ENCODE data around the gene LYPD6.

Gene LYPD6

DNA sequence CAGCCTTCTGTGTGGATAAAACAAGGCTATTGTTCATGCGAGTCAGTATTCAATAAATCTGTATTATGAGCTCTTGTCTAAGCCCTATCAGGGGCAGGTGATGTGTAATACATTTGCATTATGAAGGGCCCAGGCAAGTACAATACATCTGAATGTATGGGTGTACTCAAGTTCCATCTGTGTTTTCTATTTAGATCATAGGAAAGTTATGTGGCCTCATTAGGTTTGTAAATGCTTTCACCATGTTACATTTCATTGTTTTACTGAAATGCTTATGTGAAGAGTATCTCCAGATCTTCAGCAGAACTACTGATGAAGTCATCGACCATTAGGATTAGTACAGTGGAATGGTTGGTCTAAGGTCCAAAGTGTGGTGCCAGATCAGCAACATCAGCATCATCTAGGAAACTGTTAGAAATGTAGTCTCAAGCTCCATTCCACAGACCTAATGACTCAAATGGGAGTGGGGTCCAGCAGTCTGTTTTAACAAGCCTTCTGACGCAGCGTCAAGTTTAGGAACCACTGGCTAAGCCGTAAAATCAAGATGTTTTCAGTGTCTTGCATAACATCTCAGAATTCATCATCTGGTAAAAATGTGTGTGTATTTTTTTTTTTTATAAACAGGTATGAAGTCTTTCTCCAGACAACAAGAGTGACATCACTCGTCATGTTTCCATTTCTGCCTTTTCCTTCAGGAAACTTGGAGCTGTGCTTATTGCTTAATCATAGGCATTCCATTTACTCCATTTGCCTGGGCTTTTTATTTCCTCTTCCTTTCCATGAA, 80.5 kb downstream of the LYPD6 start:
- DNase-seq: no peak

DNA sequence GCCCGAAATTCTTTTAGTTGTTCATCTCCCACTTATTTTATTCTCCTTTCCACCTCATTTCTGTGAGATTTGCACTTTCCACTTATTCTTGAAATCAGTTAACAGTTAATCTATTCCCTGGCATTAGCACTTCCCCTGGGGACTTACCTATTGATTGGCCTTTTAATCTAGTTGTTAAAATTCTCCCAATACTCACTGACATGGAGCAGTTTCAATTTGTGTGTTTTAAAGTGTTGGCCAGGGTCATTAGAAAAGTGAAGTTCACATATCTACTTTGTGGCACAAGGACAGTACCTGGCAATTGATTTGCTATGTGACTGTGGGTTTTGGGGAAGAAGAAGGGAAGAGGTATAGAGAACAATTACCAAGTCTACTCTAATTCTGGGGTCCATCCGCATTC, 83.1 kb downstream of the LYPD6 start:
- DNase-seq: no peak

DNA sequence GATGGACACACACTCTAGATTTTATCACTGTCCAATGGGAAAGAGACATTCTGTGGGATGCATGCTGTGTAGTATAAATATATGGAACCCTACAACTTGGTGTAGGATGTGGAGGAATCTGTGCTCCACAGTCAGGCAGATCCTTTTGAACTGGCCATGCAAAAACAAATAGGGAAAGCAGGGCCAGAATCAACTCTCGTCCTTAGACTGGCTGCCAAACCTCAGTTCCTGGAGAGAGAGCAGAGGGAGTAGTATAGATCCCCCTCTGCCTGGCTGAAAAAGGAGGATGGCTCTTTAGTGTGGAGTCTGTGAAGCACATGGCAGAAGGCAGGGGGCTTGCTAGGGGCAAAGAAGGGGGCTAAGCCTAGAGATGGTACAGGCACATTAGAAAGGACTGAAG, 84.7 kb downstream of the LYPD6 start:
- no peak for DNase-seq

DNA sequence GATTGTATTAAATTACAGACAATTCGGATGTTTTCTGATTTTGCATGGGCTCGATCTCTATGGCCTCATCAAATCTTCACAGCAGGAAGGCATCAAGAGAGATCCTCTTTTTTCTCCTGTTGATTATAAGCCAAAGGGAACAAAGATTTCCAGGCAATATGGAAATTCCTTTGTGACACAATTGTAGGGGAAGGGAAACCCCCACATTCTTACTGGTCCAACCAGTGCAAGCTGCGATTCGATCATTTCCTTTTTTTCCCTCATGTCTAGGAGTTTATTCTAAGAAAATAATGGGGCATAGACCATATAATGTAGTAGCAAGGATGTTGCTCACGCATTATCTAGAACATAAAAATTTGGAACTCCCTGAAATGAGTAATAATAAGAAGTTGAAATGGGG, 87.7 kb downstream of the LYPD6 start:
- no peak for DNase-seq

DNA sequence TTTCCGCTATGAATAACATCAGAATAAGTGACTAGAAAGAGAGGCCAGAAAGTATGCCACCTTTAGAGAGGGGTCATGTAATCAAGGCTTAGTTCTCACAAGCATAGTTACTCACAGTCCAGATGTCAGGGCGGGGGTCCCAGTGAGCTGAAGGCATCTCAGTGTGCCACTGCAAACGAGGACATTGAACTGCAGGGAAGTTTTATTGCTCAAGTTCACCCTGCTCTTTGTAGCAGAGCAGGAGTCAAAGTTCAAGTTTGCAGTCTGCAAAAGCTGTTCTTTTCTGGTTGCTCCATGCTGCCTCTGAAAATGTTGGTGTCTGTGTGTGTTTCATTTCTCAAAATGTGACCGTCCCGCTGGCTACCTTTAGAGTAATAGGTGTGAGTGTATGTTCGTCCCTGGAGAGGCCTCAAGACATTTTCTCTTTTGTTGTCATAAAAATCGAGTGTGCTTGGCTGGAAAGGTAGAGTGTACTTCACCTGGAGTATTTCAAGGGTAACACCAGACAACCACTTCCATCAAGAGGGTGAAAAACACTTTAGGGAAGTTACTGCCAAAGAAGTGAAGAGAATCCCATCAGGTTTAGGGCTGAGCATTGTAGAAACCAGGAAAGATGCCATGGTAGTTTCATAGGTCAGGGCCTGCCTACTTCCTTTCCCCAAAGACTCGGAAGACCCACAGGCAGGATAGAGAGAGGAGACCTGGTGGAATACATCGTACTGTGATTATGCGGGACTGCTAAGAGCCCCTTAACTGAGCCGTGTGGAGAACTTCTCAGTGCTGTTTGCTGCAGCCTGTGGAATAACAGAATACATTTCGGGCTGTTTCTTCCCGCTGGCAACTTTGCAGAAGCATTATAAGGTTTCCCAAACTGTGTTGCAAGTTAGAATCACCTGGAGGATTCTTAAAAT, 89.9 kb downstream of the LYPD6 start:
- no peak for DNase-seq

DNA sequence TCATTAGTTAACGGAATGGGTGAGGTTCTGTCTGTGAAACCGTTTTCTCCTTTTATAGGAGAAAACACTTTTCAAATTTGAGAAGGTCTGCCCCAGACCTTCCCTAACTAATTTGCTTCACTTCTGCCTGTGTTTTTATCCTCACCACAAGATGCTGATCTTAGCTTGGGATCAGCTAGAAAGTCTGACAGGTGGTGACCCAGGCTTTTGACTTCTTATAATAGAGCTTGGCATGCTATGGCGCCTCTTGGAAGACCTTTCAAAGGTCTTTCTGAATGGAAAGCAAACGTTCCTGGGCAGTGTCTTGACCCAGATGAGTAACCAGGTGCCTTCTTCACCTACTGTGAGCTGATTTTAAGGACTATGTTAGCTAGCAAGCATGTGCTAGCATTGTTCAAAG, 91.4 kb downstream of the LYPD6 start:
- DNase-seq: no peak

DNA sequence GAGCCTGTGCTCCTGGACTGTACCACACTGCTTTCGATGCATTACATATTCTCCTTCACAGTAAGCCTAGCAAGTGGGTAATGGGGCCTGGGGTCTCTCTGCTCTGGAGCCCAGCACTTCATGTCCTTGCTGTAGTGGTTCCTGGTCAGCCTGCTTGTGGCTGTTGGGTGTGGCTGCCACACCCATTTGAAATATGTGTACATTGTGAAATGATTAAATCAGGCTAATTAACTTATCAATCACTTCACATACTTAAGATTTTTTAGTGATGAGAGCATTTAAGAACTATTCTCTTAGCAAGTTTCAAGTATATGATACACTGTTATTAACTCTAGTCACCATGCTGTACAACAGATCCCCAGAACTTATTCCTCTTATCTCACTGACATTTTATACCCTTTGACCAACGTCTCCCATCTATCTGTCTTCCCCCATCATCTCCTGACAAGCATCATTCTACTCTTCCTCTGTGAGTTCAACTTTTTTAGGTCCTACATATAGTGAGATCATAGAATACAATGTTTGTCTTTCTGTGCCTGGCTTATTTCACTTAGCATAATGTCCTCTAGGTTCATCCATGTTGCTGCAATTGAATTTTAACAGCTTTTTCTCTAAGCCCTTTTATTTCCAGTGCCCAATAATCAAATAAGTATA, 92.1 kb downstream of the LYPD6 start:
- no peak for DNase-seq

DNA sequence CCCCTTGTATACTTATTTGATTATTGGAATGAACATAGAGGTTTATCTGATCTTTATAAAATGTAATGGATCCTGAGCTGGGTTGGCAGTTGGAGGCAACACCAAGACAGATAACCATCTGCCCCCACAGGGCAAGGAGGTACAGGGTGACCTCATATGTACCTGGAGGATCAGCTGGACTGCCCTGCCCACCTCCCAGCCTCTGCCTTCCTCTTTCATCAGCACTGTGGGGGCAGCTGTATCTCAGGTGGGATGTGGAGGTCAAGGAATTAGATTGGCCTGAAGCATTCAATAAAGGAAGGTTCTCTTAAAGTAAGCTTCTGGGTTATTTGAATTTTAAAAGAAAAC, 92.6 kb downstream of the LYPD6 start:
- no peak for DNase-seq

DNA sequence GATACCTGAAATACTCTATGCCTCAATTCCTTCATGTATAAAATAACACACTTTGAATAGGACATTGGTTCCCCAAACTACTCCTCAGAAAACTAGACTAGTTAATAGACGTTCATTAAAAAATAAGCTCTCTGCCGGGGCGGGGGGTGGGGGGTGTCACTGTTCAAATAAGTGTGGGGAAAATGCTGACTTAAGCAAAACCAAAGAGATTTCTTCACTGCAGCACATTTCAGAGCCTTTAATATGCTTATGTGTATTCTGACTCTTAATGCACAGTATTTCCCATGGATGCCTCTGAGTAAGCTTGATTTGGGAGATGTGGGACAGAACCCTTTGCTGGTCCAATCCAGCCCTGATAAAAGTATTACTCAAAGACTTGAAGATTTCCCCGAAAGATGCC, 93.2 kb downstream of the LYPD6 start:
- no peak for DNase-seq

DNA sequence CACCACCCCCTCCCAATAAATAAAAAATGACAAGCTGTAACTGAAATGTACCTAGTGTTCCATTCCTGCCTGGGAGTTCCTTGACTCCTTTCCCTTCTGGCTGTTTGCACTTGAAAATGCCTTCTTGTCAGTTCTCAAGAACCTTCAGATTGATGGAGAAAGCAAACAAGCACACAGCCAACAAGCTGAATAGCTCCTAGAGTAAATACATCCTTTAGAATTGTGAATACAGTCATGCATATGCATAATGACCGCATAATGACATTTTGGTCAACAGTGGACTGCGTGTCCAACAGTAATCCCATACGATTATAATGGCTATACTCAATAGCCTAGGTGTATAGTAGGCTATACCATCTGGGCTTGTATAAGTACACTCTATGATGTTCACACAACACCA, 97.0 kb downstream of the LYPD6 start:
- no peak for DNase-seq

DNA sequence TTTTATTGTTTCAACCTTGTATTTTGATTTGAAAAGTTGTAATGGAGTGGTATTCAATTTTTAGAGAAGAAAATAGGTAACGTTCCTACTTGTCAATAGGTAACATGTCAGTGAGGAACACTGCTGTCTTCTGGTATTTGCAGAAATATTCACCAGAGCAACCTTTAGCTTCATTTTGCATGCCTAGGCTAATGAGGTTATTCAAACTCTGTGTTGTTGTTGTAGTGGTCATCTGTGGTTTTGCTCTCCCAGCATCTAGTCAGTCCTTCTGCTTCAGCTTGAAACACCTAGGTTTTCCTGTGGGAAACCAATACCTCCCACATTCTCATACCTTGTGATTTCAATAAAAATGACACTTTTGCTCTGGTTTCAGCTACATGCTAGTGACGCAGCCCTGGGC, 98.4 kb downstream of the LYPD6 start:
- no peak for DNase-seq

DNA sequence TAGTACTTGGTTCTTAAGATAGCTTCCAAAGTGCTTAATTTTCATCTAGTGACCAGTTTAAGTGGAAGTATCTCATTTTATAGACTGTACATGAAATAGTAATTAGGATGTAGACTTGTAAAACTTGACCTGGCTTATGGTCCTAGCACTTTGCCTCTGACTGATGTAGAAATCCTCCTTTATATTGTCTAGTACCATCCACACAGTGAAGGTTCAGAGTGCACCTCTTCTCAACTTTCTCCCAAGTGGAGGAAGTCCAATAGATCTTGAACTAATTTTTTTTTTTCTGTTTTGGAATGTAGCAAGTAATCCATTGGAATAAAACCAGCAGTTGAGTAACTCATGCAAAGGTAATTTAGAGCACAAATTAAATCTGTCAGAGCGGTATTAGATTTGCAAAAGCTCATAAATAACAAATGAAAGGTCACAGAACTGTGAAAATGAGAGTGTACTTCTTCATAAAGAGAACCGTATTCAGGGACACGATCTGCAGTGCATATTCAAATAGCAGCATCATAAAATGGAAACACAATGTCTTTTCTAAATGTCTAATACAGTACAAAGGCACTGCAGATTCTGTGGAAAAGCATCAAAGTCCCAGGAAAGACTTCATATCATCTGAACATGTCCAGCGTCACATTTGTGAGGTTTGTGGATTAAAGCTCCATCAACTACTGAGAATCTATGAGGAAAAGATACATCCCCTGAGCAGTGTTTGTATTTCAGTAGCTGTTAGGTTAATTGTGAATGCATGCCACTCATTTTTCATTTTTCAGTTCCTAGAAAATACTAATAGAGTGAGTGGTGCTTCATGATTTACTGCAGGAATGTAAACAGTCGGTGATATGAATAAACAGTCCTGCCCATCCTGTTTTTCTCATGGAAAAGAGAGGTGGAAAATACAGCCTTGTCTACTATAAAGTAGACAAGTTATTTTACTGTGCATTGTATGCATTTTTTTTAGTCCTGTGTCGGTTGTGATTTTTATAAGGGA, 100.7 kb downstream of the LYPD6 start:
- no peak for DNase-seq

DNA sequence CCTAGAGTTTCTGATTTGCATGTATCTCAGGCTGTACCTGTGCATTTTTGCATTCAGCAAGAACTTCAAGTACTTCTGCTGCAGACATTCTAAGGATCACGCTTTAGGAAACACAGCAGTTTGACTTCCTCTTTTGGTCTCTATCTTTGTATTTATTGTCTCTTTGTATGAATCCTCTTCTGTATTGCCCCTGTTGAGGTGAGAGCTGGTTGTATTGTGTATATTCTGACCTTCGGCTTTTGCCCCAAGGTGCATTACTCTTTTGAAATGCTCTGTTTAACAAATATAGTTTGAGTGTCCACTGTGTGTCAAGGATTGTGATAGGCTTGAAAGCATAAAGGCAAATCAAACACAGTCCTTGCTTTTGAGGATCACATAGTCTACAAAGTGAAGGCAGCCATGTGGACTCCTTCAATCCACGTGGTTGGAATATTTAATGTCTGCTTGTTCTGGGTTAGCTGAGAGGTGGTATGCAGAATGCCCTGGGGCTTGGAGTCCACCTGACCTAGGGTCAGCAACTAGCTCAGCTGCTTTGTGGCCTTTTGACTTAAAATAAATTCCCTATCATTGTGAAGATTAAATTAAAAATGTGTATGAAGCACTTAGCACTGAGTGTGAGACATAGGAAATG, 108.1 kb downstream of the LYPD6 start:
- DNase-seq: no peak

DNA sequence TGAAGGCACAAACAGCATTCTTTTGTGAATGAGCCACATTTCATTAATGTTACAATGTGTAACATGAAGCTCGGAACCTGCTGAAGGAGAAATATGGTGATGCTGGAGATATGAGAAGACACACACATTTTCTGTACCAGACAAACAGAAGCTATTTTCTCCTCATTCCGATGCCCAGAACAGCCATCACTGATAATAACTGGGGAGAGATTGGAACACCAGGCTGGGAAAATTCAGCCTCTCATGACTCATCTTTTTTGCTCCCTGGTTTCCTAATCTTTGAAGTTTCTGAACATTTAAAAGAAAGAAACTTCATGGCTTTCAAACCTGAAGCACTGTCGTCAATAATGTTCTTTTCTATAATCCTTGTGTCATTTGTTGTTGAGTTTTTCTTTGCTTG, 110.9 kb downstream of the LYPD6 start:
- DNase-seq: no peak

DNA sequence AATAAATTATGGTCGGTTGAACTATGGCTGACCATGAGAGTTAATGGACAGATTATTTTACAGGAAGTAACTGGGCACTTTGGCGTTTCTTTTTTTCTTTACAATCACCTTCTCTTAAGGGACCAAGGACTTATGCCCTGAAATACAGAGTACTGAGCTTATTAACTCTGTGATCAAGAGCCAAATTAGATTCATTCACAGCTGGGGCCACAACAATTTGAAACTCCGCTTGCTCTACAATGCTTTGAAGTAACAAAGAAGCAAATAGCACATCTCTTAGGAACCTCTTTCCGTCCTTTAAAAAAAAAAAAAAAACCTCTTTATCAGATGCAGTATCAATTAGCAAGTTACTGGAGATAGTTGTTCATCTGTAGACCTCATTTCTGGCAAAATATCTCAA, 112.0 kb downstream of the LYPD6 start:
- no peak for DNase-seq

DNA sequence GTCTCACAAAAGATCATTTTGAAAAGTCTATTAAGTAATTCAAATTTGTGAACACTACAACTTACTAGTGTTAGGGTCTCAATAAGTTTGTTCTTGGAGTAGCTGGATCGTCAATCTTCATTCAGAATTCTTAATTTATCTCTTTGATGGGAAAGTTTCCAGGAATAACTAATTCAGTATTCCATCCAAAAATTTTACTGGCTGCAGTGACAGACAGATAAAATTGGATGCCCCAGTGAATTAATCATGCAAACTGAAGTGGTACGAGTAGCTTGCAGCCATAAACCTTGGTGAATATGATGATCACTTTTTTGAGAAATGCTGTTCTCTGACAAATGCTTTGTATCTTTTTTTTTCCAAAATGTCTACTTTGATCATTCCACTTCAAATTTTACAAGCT, 112.8 kb downstream of the LYPD6 start:
- DNase-seq: no peak

DNA sequence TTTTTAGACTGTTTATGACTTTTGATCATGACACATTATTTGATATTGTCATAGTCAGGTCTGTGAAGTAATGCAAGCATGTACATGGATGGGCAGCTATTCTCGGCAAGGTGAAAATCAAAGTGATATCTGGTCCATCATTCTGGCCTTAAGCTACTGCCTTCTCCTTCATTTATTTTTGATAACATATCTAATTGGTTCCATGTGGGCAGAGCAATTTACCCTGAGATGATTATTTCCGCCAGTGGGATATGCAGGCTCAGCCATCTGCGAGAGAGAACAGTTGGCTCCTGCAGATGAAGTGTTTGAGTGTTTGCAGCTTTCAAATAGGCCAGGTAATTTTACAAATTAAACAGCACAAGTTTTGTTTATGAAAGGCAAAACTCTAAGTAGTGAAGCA, 116.4 kb downstream of the LYPD6 start:
- no peak for DNase-seq

DNA sequence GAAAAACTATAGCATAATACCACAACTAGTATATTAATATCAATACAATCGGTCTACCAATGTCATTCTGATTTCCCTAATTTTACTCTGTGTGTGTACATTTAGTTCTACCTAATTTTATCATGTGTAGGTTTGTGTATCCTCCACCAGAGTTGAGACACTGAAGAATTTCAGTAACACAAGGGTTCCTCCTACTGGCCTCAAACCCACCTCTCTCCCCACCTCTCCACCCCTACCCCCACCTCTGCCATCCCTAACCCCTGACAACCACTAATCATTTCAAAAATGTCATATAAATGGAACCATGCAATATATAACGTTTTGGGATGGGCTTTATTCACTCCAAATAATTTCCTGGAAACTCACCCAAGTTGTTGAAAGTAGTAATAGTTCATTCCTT, 117.9 kb downstream of the LYPD6 start:
- no peak for DNase-seq

DNA sequence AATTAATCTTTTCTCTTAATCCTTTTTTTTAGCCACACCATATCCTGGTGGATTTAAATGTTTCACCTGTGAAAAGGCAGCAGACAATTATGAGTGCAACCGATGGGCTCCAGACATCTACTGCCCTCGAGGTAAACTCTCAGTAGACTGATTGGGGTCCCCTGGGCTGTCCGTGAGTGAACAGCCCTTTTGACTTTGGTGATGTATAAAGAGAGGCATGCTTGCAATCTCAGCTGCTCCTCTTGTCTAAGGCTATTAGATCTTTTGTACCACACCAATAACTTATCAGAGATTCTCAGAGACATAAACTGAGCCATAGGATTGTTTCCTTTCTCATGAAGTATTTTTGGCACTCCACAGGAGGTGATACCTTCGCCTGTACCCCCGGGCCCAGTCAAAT, 118.6 kb downstream of the LYPD6 start:
- no peak for DNase-seq

DNA sequence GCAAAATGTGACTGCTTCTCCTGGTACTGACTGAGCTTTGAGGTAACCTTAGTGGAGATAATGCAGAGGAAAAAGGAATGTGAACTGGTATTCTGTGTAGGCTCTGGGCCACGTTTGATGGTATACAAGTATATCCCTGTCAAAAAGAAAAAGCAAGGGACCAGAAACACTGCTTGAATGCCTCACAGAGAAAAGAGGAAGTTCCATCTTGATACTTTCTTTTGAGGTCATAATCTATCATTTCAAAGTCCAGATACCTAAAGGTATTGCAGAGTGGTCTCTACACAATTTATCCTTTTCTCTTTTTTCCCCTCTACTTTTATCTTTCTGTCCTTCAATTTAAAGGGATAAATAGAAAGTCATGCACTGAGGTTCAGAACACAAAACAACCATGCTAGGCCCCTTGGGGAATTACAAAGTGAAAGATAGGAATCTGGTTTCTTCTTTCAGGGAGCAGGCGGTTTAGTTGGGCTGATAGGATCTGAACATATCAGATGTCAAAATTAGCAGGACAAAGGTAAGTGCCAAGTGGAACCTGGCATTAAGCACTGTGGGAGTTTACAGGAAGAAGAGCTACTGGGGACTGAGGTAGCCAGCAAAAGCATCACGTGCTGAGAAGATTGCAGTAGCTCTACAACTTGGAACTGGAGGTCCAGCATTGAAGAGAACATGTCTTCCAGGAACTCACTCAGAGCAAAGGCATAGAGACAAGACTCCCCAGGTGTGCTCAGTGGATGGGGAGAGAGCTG, 121.2 kb downstream of the LYPD6 start:
- DNase-seq: no peak

DNA sequence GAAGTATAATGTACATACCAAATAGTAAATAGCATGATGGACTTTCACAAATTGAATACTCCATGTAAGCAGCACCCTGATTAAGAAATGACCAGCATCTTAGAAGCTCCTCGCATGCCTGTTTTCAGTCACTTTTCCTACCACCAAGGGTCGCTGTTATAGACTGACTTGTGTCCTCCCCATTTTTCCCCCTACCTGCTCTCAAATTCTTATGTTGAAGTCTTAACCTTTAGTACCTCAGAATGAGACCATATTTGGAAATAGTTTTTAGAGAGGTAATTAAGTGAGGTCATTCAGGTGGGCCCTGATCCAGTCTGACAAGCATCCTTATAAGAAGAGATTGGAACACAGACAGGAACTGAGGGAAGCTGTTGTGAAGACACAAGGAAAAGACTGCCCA, 125.9 kb downstream of the LYPD6 start:
- DNase-seq: peak; percentile 1
